GM12801 (cell line): ENCODE measurements around the gene TNFSF4.

ENCODE experiments used
- CTCF ChIP-seq: IDR thresholded peaks from one replicate; pipeline ENCODE4 v1.5.1; 2011; ENCODE audit warnings: control low read depth; ENCODE audit not compliant: insufficient read length; ENCODE audit errors: extremely low read depth

The TNFSF4 gene

GRCh38 chr1:173152598-173152997 is 54.5 kb downstream of the TNFSF4 start:
- TF ChIP-seq CTCF, result no peak

- no peak for TF ChIP-seq CTCF
These were observed 56.3 kb downstream of the TNFSF4 start for GRCh38 chr1:173150795-173151194.

- TF ChIP-seq CTCF, result no peak
These were observed 57.2 kb downstream of the TNFSF4 start for GRCh38 chr1:173149887-173150286.

- TF ChIP-seq CTCF, result no peak
These were observed 58.2 kb downstream of the TNFSF4 start for GRCh38 chr1:173148971-173149370.

- TF ChIP-seq CTCF, result no peak
These were observed 58.6 kb downstream of the TNFSF4 start for GRCh38 chr1:173148545-173148944.

GRCh38 chr1:173140733-173141132 is 66.4 kb downstream of the TNFSF4 start:
- TF ChIP-seq CTCF, result no peak

- TF ChIP-seq CTCF, result no peak
These were observed 67.4 kb downstream of the TNFSF4 start for GRCh38 chr1:173139706-173140105.
